ENCODE measurements around the gene LRP8.
"Not testable (repeated sequence)": the region's sequence is repeated elsewhere in the genome, so short reads cannot be mapped to it uniquely, and the experiment has no call there.

Gene LRP8

GRCh38 chr1:53288790-53289429 is 39.0 kb downstream of the LRP8 start:
- no peak overlapping the region for H3K4me3 ChIP-seq (ENCODE audit: low read depth, low read length)
- H3K9me3 ChIP-seq (ENCODE audit: control insufficient read depth, insufficient read depth, low read length), result no peaks in the 10 kb centered on the region
- peaks cover 61% of the 10 kb centered on the region for H3K36me3 ChIP-seq (ENCODE audit: control insufficient read depth, insufficient read depth, low read length)
- H3K27ac ChIP-seq (ENCODE audit: low read depth, low read length), result peak overlapping the region; percentile 73
- H3K27me3 ChIP-seq (ENCODE audit: control insufficient read depth, insufficient read depth, low read length), result no peaks in the 10 kb centered on the region
- no peak overlapping the region for H3K9ac ChIP-seq (ENCODE audit: low read depth, low read length)
- H3K4me1 ChIP-seq (ENCODE audit: control insufficient read depth, insufficient read depth, low read length), result peaks cover 4% of the 10 kb centered on the region; the same call in 1 of the 2 replicates

GRCh38 chr1:53288002-53288789 is 39.7 kb downstream of the LRP8 start:
- Histone ChIP-seq H3K4me3 (ENCODE audit: low read depth, low read length) (no peak overlapping the region), H3K9ac (ENCODE audit: low read depth, low read length) (no peak overlapping the region)

GRCh38 chr1:53286955-53287354 is 40.9 kb downstream of the LRP8 start:
- Histone ChIP-seq H3K27ac (ENCODE audit: low read depth, low read length) (no peak overlapping the region), H3K9me3 (ENCODE audit: control insufficient read depth, insufficient read depth, low read length) (no peaks in the 10 kb centered on the region), H3K4me3 (ENCODE audit: low read depth, low read length) (no peak overlapping the region), H3K27me3 (ENCODE audit: control insufficient read depth, insufficient read depth, low read length) (no peaks in the 10 kb centered on the region), H3K9ac (ENCODE audit: low read depth, low read length) (no peak overlapping the region), H3K4me1 (ENCODE audit: control insufficient read depth, insufficient read depth, low read length) (peaks cover 4% of the 10 kb centered on the region; the same call in 1 of the 2 replicates), H3K36me3 (ENCODE audit: control insufficient read depth, insufficient read depth, low read length) (peaks cover 61% of the 10 kb centered on the region)

More at GRCh38 chr1:53288002-53288789, 39.7 kb downstream of the LRP8 start:
- H3K9me3 ChIP-seq (ENCODE audit: control insufficient read depth, insufficient read depth, low read length), result no peaks in the 10 kb centered on the region
- H3K27ac ChIP-seq (ENCODE audit: low read depth, low read length), result peak overlapping the region; percentile 73
- H3K4me1 ChIP-seq (ENCODE audit: control insufficient read depth, insufficient read depth, low read length), result peaks cover 4% of the 10 kb centered on the region; the same call in 1 of the 2 replicates
- no peaks in the 10 kb centered on the region for H3K27me3 ChIP-seq (ENCODE audit: control insufficient read depth, insufficient read depth, low read length)
- H3K36me3 ChIP-seq (ENCODE audit: control insufficient read depth, insufficient read depth, low read length), result peaks cover 61% of the 10 kb centered on the region

- Histone ChIP-seq H3K36me3 (ENCODE audit: control insufficient read depth, insufficient read depth, low read length) (peaks cover 66% of the 10 kb centered on the region), H3K4me1 (ENCODE audit: control insufficient read depth, insufficient read depth, low read length) (peaks cover 4% of the 10 kb centered on the region; the same call in 1 of the 2 replicates), H3K4me3 (ENCODE audit: low read depth, low read length) (no peak overlapping the region), H3K9ac (ENCODE audit: low read depth, low read length) (no peak overlapping the region), H3K9me3 (ENCODE audit: control insufficient read depth, insufficient read depth, low read length) (no peaks in the 10 kb centered on the region), H3K27me3 (ENCODE audit: control insufficient read depth, insufficient read depth, low read length) (no peaks in the 10 kb centered on the region), H3K27ac (ENCODE audit: low read depth, low read length) (no peak overlapping the region)
These were observed 41.7 kb downstream of the LRP8 start for GRCh38 chr1:53285969-53286760.

GRCh38 chr1:53285546-53285945 is 42.3 kb downstream of the LRP8 start:
- Histone ChIP-seq H3K9me3 (ENCODE audit: control insufficient read depth, insufficient read depth, low read length) (no peaks in the 10 kb centered on the region), H3K27me3 (ENCODE audit: control insufficient read depth, insufficient read depth, low read length) (no peaks in the 10 kb centered on the region), H3K4me3 (ENCODE audit: low read depth, low read length) (no peak overlapping the region), H3K36me3 (ENCODE audit: control insufficient read depth, insufficient read depth, low read length) (peaks cover 72% of the 10 kb centered on the region), H3K27ac (ENCODE audit: low read depth, low read length) (no peak overlapping the region), H3K4me1 (ENCODE audit: control insufficient read depth, insufficient read depth, low read length) (peaks cover 4% of the 10 kb centered on the region; the same call in 1 of the 2 replicates), H3K9ac (ENCODE audit: low read depth, low read length) (no peak overlapping the region)

GRCh38 chr1:53284224-53285020 is 43.4 kb downstream of the LRP8 start:
- H3K4me1 ChIP-seq (ENCODE audit: control insufficient read depth, insufficient read depth, low read length), result peaks cover 4% of the 10 kb centered on the region; the same call in 1 of the 2 replicates
- H3K9ac ChIP-seq (ENCODE audit: low read depth, low read length), result no peak overlapping the region
- H3K27me3 ChIP-seq (ENCODE audit: control insufficient read depth, insufficient read depth, low read length), result no peaks in the 10 kb centered on the region
- H3K27ac ChIP-seq (ENCODE audit: low read depth, low read length), result no peak overlapping the region
- H3K9me3 ChIP-seq (ENCODE audit: control insufficient read depth, insufficient read depth, low read length), result no peaks in the 10 kb centered on the region
- peaks cover 71% of the 10 kb centered on the region for H3K36me3 ChIP-seq (ENCODE audit: control insufficient read depth, insufficient read depth, low read length)
- no peak overlapping the region for H3K4me3 ChIP-seq (ENCODE audit: low read depth, low read length)

- not testable (repeated sequence) for H3K9ac ChIP-seq (ENCODE audit: low read depth, low read length); H3K4me3 ChIP-seq (ENCODE audit: low read depth, low read length); H3K27me3 ChIP-seq (ENCODE audit: control insufficient read depth, insufficient read depth, low read length); H3K9me3 ChIP-seq (ENCODE audit: control insufficient read depth, insufficient read depth, low read length); H3K27ac ChIP-seq (ENCODE audit: low read depth, low read length); H3K4me1 ChIP-seq (ENCODE audit: control insufficient read depth, insufficient read depth, low read length)
- peaks cover 66% of the 10 kb centered on the region for H3K36me3 ChIP-seq (ENCODE audit: control insufficient read depth, insufficient read depth, low read length)
These were observed 44.7 kb downstream of the LRP8 start for GRCh38 chr1:53283156-53283555.

- Histone ChIP-seq H3K36me3 (ENCODE audit: control insufficient read depth, insufficient read depth, low read length) (peaks cover 63% of the 10 kb centered on the region), H3K9ac (ENCODE audit: low read depth, low read length) (no peak overlapping the region), H3K27ac (ENCODE audit: low read depth, low read length) (no peak overlapping the region), H3K4me3 (ENCODE audit: low read depth, low read length) (no peak overlapping the region), H3K27me3 (ENCODE audit: control insufficient read depth, insufficient read depth, low read length) (no peaks in the 10 kb centered on the region), H3K4me1 (ENCODE audit: control insufficient read depth, insufficient read depth, low read length) (no peaks in the 10 kb centered on the region), H3K9me3 (ENCODE audit: control insufficient read depth, insufficient read depth, low read length) (no peaks in the 10 kb centered on the region)
These were observed 46.7 kb downstream of the LRP8 start for GRCh38 chr1:53281133-53281532.

GRCh38 chr1:53280496-53280895 is 47.4 kb downstream of the LRP8 start:
- H3K9me3 ChIP-seq (ENCODE audit: control insufficient read depth, insufficient read depth, low read length), result no peaks in the 10 kb centered on the region
- H3K36me3 ChIP-seq (ENCODE audit: control insufficient read depth, insufficient read depth, low read length), result peaks cover 64% of the 10 kb centered on the region

More at GRCh38 chr1:53280496-53280895, 47.4 kb downstream of the LRP8 start:
- no peaks in the 10 kb centered on the region for H3K4me1 ChIP-seq (ENCODE audit: control insufficient read depth, insufficient read depth, low read length)
- no peak overlapping the region for H3K27ac ChIP-seq (ENCODE audit: low read depth, low read length)
- no peak overlapping the region for H3K9ac ChIP-seq (ENCODE audit: low read depth, low read length)
- no peak overlapping the region for H3K4me3 ChIP-seq (ENCODE audit: low read depth, low read length)
- no peaks in the 10 kb centered on the region for H3K27me3 ChIP-seq (ENCODE audit: control insufficient read depth, insufficient read depth, low read length)
